ENCODE data around the gene TGFBI.

Gene TGFBI

DNA sequence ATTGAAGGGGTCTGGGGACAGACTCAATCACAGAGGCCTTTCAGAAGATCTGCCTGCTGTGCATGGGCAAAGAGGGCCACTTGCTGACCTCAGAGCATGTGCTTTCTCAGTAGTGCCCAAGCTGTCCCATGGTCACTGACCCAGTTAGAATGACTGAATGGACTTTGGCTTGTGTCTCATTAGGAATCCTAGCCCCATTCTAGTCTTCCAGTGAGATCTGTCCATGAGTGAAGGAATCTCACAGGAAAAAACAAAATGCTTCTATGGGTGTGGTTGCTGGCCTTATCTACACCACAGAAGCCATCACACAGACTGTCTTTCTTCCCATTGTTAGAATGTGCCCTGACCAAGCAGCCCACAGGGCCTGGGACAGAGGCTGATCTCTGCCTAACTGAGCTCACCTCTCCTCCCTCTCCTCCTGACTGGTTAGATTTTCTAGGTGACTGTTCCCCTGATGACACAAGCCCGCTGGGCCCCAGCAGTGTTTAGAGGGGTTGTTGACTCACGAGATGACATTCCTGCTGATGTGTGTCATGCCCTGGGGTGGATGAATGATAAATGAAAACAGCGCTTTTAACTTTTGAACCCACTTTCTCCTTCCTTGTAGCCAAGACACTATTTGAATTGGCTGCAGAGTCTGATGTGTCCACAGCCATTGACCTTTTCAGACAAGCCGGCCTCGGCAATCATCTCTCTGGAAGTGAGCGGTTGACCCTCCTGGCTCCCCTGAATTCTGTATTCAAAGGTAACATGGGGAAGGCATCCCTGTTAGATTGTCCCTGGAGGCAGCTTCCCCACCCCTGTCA lies 24.8 kb downstream of the TGFBI start:
- H3K4me3 ChIP-seq, result no peak overlapping the region
- H3K36me3 ChIP-seq, result no peaks in the 10 kb centered on the region
- H3K9ac ChIP-seq, result no peak overlapping the region

DNA sequence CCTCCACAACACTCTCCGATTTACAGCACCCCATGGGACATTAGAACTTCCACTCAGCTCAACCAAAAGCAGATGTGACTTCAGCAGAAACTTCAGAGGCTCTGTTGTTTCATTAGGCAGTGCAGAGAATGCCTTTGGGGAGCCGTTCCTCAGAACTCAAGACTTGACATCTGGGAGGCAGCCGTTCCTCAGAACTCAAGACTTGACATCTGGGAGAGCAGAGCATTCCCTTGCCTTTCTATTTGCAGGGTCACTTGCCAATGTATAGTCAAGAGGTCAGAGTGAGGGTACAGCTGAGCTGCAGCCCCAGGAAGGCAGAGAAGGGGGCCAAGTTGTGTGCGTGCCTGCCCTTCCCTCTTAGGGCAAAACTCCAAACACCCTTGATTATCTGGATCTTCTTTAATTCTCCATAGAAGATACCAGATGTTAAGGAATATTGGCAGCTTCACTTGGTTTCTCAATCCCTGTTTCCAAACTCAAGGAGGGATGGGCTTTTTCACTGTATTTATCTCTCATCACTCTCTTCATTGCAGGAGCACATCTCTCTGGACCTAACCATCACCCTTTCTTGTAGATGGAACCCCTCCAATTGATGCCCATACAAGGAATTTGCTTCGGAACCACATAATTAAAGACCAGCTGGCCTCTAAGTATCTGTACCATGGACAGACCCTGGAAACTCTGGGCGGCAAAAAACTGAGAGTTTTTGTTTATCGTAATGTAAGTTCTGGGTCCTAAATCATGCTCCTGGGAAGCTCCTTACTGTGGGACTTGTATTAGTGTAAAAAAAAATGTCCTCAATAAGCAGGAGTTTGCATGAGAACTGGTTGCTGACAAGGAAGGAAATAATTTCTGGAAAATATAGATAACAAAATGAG lies 25.6 kb downstream of the TGFBI start:
- Histone ChIP-seq H3K4me2 (peak overlapping the region; percentile 43), H4K20me1 (no peaks in the 10 kb centered on the region), H3K4me3 (no peak overlapping the region), H3K27ac (no peak overlapping the region), H3K36me3 (no peaks in the 10 kb centered on the region), H3K9ac (no peak overlapping the region), H3K4me1 (peaks cover 13% of the 10 kb centered on the region), H3K27me3 (no peaks in the 10 kb centered on the region), H3K9me3 (no peaks in the 10 kb centered on the region)
- TF ChIP-seq Cebpa-rat (IDR thresholded peaks at IDR 0.05), result no peak

More for the DNA sequence above, 24.8 kb downstream of the TGFBI start:
- Histone ChIP-seq H3K4me1 (peaks cover 22% of the 10 kb centered on the region), H3K27ac (no peak overlapping the region), H3K9me3 (no peaks in the 10 kb centered on the region), H3K27me3 (no peaks in the 10 kb centered on the region), H4K20me1 (no peaks in the 10 kb centered on the region), H3K4me2 (peak overlapping the region; percentile 43)
- TF ChIP-seq Cebpa-rat (IDR thresholded peaks at IDR 0.05), result no peak

DNA sequence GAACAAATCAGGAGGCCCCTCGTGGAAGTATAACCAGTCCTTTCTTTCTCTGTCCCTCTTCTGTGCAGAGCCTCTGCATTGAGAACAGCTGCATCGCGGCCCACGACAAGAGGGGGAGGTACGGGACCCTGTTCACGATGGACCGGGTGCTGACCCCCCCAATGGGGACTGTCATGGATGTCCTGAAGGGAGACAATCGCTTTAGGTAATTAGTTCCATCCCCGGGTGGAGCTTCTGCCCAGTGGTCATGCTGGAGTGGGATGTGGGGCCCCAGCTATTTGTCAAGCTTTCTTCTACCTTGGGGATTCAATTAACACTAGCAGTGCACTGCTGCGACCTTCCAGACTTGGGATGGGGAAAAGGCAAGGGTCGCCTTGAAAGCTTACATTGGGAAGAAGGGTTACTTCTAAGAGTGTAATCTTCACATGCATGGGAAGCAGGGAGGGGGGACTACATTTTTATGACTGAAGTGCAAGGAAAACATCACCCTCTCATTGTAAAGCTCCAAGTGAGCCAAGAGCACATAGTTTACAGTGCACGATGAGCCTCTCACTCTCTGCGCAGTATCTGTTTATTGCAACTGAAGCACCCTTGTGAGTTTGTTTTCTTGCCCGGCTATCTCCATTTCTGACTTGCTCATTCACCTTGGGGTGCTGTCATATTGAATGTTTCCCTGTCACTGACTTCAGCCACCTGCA lies 27.0 kb downstream of the TGFBI start:
- TF ChIP-seq Cebpa-rat (IDR thresholded peaks at IDR 0.05), result no peak
- Histone ChIP-seq H3K36me3 (no peaks in the 10 kb centered on the region), H3K27ac (no peak overlapping the region), H3K4me1 (peaks cover 12% of the 10 kb centered on the region; the same call in 1 of the 2 replicates), H3K9ac (no peak overlapping the region), H4K20me1 (no peaks in the 10 kb centered on the region), H3K4me2 (no peak overlapping the region), H3K9me3 (no peaks in the 10 kb centered on the region), H3K4me3 (no peak overlapping the region), H3K27me3 (no peaks in the 10 kb centered on the region)

DNA sequence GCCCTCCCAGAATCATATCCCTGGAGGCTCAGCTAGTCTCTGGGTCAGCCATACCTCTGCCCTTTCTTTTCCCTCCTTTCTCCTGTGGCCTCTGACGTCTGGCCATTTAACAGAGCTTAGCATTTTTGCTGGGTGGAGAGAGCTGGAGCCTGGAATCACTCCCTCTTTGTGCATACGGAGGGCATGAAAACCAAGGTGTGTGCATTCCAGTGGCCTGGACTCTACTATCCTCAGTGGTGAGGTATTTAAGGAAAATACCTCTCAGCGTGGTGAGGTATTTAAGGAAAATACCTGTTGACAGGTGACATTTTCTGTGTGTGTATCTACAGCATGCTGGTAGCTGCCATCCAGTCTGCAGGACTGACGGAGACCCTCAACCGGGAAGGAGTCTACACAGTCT lies 27.5 kb downstream of the TGFBI start:
- no peak overlapping the region for H3K9ac ChIP-seq

DNA sequence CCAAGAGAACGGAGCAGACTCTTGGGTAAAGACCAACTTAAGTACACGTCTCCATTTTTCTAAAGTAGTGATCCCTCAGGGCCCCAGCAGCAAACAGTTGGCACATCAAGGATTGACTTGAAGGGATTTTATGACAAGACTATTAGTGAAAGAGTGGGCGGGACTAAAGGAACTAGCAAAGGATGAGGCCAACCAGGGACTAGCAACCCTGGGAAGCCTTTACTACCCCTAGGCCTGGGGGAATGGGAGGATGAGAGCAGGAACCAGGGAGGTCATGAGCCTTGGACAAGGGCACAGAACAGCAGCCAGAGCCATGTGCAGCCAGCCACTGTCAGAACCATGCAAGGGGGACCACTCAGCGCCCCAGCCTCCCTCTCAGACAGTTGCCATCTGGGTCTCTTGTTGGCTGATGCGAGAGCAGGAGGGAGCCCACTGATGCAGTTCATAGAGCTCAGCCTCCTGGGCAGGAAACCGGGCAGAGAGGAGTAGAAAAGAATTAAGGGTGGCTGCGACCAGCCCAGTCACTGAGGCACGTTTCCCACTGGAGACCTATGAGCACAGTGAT lies 28.1 kb downstream of the TGFBI start:
- Histone ChIP-seq H3K9me3 (no peaks in the 10 kb centered on the region), H3K4me1 (peaks cover 12% of the 10 kb centered on the region; the same call in 1 of the 2 replicates), H3K27me3 (no peaks in the 10 kb centered on the region), H3K4me2 (no peak overlapping the region), H3K4me3 (no peak overlapping the region), H3K36me3 (no peaks in the 10 kb centered on the region), H3K27ac (no peak overlapping the region), H4K20me1 (no peaks in the 10 kb centered on the region), H3K9ac (no peak overlapping the region)
- no peak for TF ChIP-seq Cebpa-rat (IDR thresholded peaks at IDR 0.05)

More for the DNA sequence above, 27.5 kb downstream of the TGFBI start:
- Histone ChIP-seq H3K36me3 (no peaks in the 10 kb centered on the region), H3K4me3 (no peak overlapping the region), H3K4me2 (no peak overlapping the region), H3K9me3 (no peaks in the 10 kb centered on the region), H4K20me1 (no peaks in the 10 kb centered on the region), H3K27ac (no peak overlapping the region), H3K27me3 (no peaks in the 10 kb centered on the region), H3K4me1 (peaks cover 12% of the 10 kb centered on the region; the same call in 1 of the 2 replicates)
- no peak for TF ChIP-seq Cebpa-rat (IDR thresholded peaks at IDR 0.05)

DNA sequence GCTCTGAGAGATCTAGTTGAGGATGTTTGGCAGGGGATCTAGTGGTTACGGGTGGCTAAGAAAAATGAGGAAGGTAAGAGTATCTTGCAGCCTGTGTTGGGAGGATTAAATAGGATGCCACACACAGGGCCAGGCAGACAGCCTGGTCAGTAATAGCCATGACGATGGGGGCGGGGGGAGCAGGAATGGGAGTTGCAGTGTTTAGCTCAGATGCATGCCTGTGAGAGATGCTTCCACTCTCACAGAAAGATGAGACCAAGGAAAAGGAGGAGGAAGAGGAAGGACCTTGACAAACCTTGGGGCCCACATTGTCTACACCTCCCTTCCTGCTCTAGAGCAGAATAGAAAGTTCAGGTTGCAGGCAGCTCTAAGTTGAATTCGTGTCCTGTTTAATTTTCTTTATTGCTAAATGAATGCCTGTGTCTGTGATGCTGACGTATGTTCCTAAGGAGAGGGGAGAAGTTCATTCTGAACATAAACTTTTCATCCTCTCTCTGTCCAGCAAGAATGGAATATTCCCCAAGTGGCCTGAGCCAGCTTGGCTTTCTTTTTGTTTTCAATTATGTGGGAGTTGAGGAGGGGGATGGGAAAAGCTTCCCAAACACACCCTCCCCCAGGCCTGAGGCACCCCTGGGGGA lies 28.7 kb downstream of the TGFBI start:
- H3K4me1 ChIP-seq, result peaks cover 12% of the 10 kb centered on the region; the same call in 1 of the 2 replicates
- H4K20me1 ChIP-seq, result no peaks in the 10 kb centered on the region
- no peak overlapping the region for H3K4me3 ChIP-seq
- H3K36me3 ChIP-seq, result no peaks in the 10 kb centered on the region
- no peaks in the 10 kb centered on the region for H3K9me3 ChIP-seq
- H3K27me3 ChIP-seq, result no peaks in the 10 kb centered on the region
- no peak for TF ChIP-seq Cebpa-rat (IDR thresholded peaks at IDR 0.05)
- no peak overlapping the region for H3K4me2 ChIP-seq
- H3K9ac ChIP-seq, result no peak overlapping the region
- H3K27ac ChIP-seq, result no peak overlapping the region

DNA sequence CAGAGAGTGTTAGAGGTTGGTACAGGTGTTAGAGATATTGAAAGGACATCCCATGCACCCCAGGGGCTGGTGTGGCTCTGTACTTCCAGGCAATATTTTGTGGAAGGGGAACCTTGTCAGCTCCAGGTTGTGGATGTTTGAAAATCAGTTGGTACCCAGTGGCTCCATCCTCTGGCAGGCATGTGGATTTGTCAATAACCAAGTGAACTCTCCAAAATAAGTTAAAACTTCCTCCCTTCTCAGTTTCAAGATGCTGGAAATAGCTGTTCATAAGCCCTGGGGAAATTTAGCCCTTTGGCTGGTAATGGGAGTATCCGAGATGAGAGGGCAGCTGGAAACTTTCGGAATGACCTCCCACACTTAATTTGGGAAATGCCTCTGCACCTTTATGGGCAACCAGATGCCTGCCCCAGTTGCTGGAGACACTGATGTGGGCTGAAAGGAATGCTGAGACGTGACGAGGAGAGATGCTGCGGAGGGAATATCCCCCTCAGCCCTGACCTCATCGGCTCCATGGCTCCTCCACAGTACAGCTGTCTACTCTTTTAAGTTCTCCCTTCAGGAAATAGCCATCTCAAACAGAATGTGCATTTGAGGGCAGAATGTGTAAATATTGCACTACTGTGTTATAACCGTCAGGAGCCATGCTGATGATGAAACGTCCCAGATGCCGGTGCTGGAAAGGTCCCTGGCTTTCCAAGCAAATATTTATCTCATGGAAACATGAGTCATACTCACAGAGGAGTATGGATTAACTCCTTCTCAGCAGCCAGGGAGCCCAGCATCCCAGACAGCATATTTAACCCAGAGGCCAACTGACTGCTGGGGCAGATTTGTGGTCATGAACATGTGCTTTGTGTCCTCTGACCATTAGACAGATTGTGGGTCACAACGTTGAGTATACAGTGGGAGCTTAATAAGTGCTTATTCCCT lies 29.5 kb downstream of the TGFBI start:
- Histone ChIP-seq H3K36me3 (no peaks in the 10 kb centered on the region), H3K27me3 (no peaks in the 10 kb centered on the region), H3K4me2 (no peak overlapping the region), H3K4me3 (no peak overlapping the region), H3K4me1 (peaks cover 12% of the 10 kb centered on the region; the same call in 1 of the 2 replicates), H3K9ac (no peak overlapping the region), H3K27ac (no peak overlapping the region), H4K20me1 (no peaks in the 10 kb centered on the region), H3K9me3 (no peaks in the 10 kb centered on the region)
- no peak for TF ChIP-seq Cebpa-rat (IDR thresholded peaks at IDR 0.05)

DNA sequence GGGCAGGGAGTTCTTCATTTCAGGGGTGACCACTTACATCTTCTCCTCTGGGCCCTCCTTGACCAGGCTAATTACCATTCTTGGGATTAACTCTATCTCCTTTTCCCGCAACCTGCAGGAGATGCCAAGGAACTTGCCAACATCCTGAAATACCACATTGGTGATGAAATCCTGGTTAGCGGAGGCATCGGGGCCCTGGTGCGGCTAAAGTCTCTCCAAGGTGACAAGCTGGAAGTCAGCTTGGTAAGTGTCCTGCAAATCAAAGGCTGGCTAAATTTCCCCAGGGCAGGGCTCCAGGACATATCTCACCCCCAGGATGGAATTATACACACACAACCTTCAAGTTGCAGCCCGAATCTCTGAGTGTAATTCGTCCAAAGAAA lies 30.2 kb downstream of the TGFBI start:
- no peaks in the 10 kb centered on the region for H4K20me1 ChIP-seq
- H3K27ac ChIP-seq, result no peak overlapping the region
- no peaks in the 10 kb centered on the region for H3K27me3 ChIP-seq
- no peaks in the 10 kb centered on the region for H3K9me3 ChIP-seq
- peaks cover 6% of the 10 kb centered on the region; the same call in 1 of the 2 replicates for H3K4me1 ChIP-seq
- no peak overlapping the region for H3K4me2 ChIP-seq
- no peak for TF ChIP-seq Cebpa-rat (IDR thresholded peaks at IDR 0.05)
- H3K9ac ChIP-seq, result no peak overlapping the region
- H3K4me3 ChIP-seq, result no peak overlapping the region
- H3K36me3 ChIP-seq, result no peaks in the 10 kb centered on the region
